ENCODE measurements around the gene QSER1.
A peak's percentile ranks its signal among the peaks of the same experiment; 100 is the strongest.

Gene QSER1

DNA sequence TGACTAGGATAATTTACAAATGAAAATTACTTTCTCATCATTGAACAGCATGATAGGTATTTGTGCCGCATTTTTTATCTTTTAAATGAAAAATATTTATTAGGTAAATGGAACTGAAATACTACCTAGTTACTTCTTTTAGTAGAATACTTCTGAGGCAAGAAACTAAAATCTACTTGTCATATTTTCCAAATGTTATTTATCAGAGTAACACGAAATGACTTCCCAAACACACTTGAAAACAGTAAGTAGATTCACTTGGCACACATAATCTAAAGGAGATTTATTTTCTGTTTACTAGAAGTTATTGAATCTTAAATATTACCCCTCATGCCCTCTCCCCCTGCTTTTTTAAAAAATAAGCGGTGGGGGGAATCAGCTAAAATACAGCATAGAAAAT is 2.3 kb downstream of the QSER1 start:
- peak overlapping the region; percentile 95 for H3K4me3 ChIP-seq (ENCODE audit: low read depth, low read length)
- TF ChIP-seq, protein P1, sequence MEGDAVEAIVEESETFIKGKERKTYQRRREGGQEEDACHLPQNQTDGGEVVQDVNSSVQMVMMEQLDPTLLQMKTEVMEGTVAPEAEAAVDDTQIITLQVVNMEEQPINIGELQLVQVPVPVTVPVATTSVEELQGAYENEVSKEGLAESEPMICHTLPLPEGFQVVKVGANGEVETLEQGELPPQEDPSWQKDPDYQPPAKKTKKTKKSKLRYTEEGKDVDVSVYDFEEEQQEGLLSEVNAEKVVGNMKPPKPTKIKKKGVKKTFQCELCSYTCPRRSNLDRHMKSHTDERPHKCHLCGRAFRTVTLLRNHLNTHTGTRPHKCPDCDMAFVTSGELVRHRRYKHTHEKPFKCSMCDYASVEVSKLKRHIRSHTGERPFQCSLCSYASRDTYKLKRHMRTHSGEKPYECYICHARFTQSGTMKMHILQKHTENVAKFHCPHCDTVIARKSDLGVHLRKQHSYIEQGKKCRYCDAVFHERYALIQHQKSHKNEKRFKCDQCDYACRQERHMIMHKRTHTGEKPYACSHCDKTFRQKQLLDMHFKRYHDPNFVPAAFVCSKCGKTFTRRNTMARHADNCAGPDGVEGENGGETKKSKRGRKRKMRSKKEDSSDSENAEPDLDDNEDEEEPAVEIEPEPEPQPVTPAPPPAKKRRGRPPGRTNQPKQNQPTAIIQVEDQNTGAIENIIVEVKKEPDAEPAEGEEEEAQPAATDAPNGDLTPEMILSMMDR (IDR thresholded peaks at IDR 0.05; ENCODE audit: low read depth, low read length), result no peak
- no peak for DNase-seq (ENCODE audit: low read depth, low spot score)
- in situ Hi-C loops (cut with HindIII; ENCODE audit: low sequenced_read_pairs), result no loop called here

DNA sequence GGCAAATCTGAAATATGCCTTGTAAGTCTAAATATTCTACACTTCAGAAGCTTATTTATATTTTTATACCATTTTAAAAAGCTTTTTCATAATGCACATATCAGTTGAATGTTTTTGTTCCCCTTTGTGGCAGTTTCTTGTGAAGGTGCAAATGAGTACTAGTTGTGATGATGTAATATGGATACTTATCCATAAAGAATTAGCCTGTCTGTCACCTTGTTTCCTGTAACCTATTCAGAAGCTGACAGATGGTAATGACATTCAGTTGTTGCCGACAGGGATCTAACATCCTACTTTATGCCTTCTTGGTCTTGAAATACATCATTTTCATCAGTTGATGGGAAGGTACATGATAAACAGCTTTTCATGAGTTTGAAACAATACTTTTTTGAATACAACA is 2.9 kb downstream of the QSER1 start:
- TF ChIP-seq, protein P1 (IDR thresholded peaks at IDR 0.05; ENCODE audit: low read depth, low read length), result no peak
- no peak for DNase-seq (ENCODE audit: low read depth, low spot score)
- no peak overlapping the region for H3K4me3 ChIP-seq (ENCODE audit: low read depth, low read length)
- in situ Hi-C loops (cut with HindIII; ENCODE audit: low sequenced_read_pairs), result no loop called here

DNA sequence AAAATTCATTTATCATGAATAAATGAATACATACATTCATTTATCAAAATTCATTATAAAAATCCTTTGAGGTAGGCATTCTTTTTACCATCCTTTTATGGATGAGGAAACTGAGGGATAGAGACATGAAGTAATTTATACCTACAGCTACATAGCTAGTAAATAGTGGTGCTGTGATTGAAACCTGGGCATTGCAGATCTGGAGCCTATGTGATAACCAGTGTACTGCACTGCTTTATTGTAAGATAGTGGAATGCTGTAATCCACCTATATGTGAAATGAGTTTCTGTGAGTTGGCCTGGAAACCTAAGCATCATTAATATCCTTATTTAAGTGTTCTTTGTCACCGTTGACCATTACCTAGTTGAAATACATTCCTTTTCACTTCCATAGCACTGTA is 4.5 kb downstream of the QSER1 start:
- H3K4me3 ChIP-seq (ENCODE audit: low read depth, low read length), result no peak overlapping the region
- TF ChIP-seq, protein P1 (IDR thresholded peaks at IDR 0.05; ENCODE audit: low read depth, low read length), result no peak
- DNase-seq (ENCODE audit: low read depth, low spot score), result no peak
- in situ Hi-C loops (cut with HindIII; ENCODE audit: low sequenced_read_pairs), result no loop called here

DNA sequence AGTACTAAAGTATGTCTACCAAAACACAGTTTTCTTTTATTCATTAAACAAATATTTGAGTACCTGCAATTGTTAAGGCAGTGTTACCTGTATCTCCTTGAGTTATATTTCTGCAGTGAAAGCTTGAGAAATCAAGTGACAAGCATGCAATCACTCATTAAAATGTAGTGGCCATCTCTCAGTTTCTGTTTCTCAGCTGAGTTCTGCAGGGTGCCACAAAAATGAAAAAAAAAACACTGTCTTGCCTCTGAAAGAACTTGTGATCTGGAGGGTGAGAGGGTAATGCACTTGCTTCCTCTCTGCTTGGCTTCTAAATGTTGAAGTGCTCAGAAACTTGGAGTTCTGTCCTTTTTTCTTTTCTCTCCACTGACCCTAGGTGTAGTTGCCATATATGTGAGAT is 6.8 kb downstream of the QSER1 start:
- no peak overlapping the region for H3K4me3 ChIP-seq (ENCODE audit: low read depth, low read length)
- in situ Hi-C loops (cut with HindIII; ENCODE audit: low sequenced_read_pairs), result no loop called here
- TF ChIP-seq, protein P1 (IDR thresholded peaks at IDR 0.05; ENCODE audit: low read depth, low read length), result no peak
- no peak for DNase-seq (ENCODE audit: low read depth, low spot score)

DNA sequence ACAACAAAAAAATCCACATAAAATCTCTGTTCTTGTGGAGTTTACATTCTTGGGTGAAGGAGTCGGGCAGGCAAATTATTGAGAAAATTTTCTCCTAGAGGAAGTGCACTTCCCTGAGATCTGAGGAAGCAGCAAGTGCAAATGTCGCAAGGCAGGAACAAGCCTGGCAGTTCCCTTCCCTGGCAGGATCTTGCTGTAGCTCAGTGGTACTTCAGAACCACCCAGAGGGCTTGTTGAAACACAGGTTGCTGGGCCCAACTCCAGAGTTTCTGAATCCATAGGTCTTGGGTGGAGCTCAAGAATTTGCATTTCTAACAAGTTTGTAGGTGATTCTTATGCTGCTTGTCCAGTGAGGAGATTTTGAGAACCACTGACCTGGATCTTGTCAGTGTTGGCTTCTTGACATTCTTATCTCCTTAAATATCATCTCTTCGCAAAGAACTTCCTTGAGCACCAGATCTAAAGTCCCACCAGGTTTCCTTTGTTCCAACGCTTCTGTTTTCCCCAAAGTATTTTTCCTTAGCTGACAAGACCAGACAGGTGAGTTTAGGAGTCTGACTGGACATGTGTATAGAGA is 9.6 kb downstream of the QSER1 start:
- no peak for DNase-seq (ENCODE audit: low read depth, low spot score)
- in situ Hi-C loops (cut with HindIII; ENCODE audit: low sequenced_read_pairs), result no loop called here
- TF ChIP-seq, protein P1 (IDR thresholded peaks at IDR 0.05; ENCODE audit: low read depth, low read length), result no peak
- H3K4me3 ChIP-seq (ENCODE audit: low read depth, low read length), result no peak overlapping the region

DNA sequence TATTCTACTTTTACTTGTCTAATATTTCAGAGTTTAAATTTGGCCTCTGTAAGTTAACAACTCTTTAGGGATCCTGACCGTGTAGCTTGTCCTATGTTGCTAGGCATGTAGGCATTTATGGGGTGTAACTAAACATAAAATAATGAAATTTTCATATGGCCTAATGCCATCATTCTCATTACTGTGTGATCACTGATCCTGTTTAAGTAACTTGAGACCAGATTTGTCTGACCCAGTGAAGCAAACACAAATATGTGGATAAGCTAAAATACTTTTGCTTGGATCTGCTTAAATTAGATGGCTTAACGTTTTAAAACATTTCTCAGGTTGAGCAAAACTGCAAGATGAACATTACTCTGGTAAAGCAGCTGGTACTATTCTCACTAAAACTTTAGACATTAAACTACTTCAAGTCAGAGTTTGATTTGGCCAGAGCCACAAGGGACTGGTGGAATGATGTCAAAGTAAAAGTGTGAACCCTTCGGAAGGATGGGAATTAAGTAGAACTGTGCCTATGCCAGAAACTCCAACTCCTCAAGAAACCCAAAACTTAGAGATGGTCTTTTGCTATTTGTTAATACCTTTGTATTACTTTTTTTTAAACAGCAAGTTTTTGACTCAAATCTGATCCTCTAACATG is 12.5 kb downstream of the QSER1 start:
- in situ Hi-C loops (cut with HindIII; ENCODE audit: low sequenced_read_pairs), result no loop called here

More for the DNA sequence above, 12.5 kb downstream of the QSER1 start:
- no peak overlapping the region for H3K4me3 ChIP-seq (ENCODE audit: low read depth, low read length)
- DNase-seq (ENCODE audit: low read depth, low spot score), result no peak
- TF ChIP-seq, protein P1 (IDR thresholded peaks at IDR 0.05; ENCODE audit: low read depth, low read length), result no peak

All from astrocyte of the spinal cord (primary cell).